Naive thymus-derived CD8-positive, alpha-beta T cell (primary cell): ENCODE measurements around the gene PIGN. TPM values are rescaled to one million over a fixed set of nuclear protein-coding genes. Genes with fewer than 3 reads are reported as not detected.

Source experiments
- polyA plus RNA-seq, 3 donors: library from polyadenylated mRNA; unstranded; fragments of 300-500 nt; fragmentation: Illumina TruSeq; gene quantifications; one replicate each; pipeline ENCODE4 v1.2.3, GENCODE V29; 2021
- total RNA-seq, 8 experiments: library from RNA in 2 of 8; stranded (reverse) in 2 of 8; gene quantifications; one replicate each; pipeline ENCODE4 v1.2.3 and lab custom pipeline; 2021 to 2026

Gene PIGN
- total and polyA plus RNA-seq, 5 experiments from 2014 or later = 10.9 to 28.5 (median 13.4) TPM

Other genes with a start within 250 kb of the PIGN start
- 10 to 100 TPM; 50.5 to 53.6 TPM for gene RELCH, start 199 bp upstream of the PIGN start, total RNA-seq
- gene RELCH, start 199 bp upstream of the PIGN start, polyA plus RNA-seq = 1 to 10 TPM; 6.8 to 9.3 (median 7.6) TPM
- under 1 TPM; 0.08 to 0.36 TPM for gene TNFRSF11A, start 138.3 kb upstream of the PIGN start, total RNA-seq
- gene TNFRSF11A, start 138.3 kb upstream of the PIGN start, polyA plus RNA-seq = not detected